ENCODE results near the gene TRIM71. TPM values are rescaled to one million over a fixed set of nuclear protein-coding genes. Genes with fewer than 3 reads are reported as not detected.
"Not testable (repeated sequence)": the region's sequence is repeated elsewhere in the genome, so short reads cannot be mapped to it uniquely, and the experiment has no call there.

The TRIM71 gene
- total RNA-seq, 2 donors from 2014 or later: 11.1 TPM; not detected in 1

DNA sequence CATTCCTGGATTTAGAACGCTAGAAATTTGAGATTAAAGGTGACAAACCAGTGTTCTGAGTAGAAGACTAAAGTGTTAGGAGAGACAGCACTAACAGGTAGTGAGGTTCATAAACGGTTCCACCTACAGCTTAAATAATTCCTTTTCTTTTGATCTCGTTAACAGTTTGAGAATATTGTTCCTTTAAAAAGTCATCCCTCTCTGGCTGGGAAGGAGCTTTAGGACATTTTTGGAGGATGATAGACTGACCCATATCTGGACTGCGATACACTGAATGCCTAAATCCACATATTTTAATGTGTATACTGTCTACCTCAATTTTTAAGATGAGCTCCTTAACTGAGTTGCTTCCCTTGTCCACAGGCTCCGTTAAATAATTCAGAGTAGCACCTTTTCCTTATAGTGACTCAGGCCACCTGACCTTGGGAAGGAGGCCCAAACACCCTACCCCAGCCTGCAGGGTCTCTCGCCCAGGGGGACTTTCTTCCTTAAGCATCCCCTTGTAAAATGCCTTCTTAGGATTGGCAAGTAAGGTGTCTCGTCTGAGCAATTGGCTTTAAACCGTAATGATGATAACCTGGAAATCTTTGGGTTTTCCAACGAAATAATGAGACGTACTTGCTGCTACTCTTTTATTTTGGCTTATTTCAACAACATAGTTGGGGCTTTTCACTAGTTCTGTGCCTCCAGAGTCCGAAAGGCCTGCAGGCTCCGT is 3.3 kb downstream of the TRIM71 start:
- peaks cover 6% of the 10 kb centered on the region for H3K4me1 ChIP-seq (replicated peaks)
- no peak for DNase-seq (ENCODE audit: low spot score)
- H3K4me3 ChIP-seq: no peak overlapping the region
- no peaks in the 10 kb centered on the region for H3K9me3 ChIP-seq
- H3K27me3 ChIP-seq (replicated peaks; ENCODE audit: insufficient read depth): peaks cover 20% of the 10 kb centered on the region
- TF ChIP-seq, protein P1, sequence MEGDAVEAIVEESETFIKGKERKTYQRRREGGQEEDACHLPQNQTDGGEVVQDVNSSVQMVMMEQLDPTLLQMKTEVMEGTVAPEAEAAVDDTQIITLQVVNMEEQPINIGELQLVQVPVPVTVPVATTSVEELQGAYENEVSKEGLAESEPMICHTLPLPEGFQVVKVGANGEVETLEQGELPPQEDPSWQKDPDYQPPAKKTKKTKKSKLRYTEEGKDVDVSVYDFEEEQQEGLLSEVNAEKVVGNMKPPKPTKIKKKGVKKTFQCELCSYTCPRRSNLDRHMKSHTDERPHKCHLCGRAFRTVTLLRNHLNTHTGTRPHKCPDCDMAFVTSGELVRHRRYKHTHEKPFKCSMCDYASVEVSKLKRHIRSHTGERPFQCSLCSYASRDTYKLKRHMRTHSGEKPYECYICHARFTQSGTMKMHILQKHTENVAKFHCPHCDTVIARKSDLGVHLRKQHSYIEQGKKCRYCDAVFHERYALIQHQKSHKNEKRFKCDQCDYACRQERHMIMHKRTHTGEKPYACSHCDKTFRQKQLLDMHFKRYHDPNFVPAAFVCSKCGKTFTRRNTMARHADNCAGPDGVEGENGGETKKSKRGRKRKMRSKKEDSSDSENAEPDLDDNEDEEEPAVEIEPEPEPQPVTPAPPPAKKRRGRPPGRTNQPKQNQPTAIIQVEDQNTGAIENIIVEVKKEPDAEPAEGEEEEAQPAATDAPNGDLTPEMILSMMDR (IDR thresholded peaks at IDR 0.05): no peak
- TF ChIP-seq POLR2AphosphoS5 (IDR thresholded peaks at IDR 0.05) (no peak), POLR2A (IDR thresholded peaks at IDR 0.05) (no peak)
- H3K27ac ChIP-seq: no peak overlapping the region
- 60% methylated on average over 12 of the region's 12 CpGs for WGBS
- intact Hi-C loops (cut with DNase I): no loop called here
- H3K36me3 ChIP-seq: no peaks in the 10 kb centered on the region

DNA sequence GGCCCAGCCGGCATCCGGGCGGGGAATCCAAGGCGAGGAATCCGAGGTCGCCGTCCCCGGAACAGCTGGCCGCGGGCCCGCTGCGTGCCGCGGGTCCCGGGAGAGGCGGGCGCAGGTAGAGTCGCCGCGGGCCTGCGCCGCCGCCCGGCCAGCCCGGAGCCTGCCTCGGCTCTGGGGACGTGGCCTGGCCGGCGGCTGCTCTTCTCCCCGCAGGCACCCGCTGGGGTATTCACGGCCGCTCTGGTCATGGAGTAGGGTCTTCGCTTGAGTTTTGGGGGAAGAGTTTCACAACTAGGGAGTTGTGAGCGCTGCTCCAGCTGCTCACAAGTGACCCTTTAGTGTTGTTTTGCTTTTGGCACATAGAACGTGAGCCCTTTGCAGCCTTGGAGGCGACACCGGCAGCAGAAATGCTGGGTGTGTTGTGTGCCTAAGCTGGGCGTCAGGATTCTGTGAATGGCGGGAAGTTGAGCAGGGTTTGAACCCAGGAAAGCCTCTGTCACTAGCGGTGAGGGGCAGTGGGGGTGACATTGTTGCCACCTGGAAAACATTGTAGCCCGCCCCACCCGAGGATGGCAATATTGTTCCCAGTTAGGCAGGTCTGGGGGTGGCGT is 4.0 kb downstream of the TRIM71 start:
- intact Hi-C loops (cut with DNase I): no loop called here
- peaks cover 20% of the 10 kb centered on the region for H3K27me3 ChIP-seq (replicated peaks; ENCODE audit: insufficient read depth)
- 20% methylated on average over 44 of the region's 44 CpGs for WGBS
- H3K36me3 ChIP-seq: no peaks in the 10 kb centered on the region
- no peak overlapping the region for H3K27ac ChIP-seq
- TF ChIP-seq POLR2A (IDR thresholded peaks at IDR 0.05) (no peak), POLR2AphosphoS5 (IDR thresholded peaks at IDR 0.05) (no peak)
- TF ChIP-seq, protein P1 (IDR thresholded peaks at IDR 0.05): no peak
- no peak overlapping the region for H3K4me3 ChIP-seq
- no peaks in the 10 kb centered on the region for H3K9me3 ChIP-seq
- no peak for DNase-seq (ENCODE audit: low spot score)
- peaks cover 6% of the 10 kb centered on the region for H3K4me1 ChIP-seq (replicated peaks)

DNA sequence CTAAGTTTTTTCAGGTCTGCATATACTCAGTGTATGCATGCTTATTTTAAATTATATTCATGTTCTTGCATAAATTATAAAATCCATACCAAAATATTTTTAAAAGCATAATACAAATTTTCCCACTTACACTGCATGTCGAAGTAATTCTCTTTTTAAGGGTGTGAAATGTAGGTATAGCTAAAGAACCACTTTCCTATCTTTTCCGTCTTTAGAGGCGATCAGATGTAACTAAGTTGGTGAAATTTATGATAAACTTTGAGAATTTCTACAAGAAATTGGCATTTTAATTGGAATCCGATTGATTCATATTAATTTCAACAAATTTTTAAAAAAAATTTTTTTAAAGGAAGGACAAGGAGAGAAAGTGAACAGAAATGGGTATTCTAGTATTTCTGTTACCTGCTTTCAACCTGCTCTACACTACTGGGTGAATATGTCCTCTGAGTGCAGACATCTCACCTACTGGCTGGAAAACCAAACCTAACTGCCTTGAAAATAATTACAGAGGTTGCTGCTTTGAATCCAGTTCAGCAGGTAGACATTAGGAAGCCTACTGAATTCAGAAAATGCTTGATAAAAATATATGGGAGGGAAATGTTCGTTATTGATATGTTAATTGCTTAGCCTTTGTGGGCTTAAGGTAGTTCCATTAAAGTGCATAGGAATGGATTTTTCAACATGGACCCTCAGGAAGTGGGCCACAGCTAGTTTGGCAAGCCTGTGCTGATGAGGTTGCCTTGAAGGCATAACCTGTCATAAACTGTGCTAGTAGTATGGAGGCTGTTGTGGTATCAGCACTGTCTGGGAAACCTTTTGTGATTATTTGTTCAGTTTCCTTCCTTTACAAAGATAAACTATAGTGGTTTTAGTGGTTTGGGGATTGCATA is 5.1 kb downstream of the TRIM71 start:
- Histone ChIP-seq H3K9me3 (no peaks in the 10 kb centered on the region), H3K36me3 (no peaks in the 10 kb centered on the region), H3K27me3 (replicated peaks; ENCODE audit: insufficient read depth) (peaks cover 12% of the 10 kb centered on the region), H3K4me3 (no peak overlapping the region), H3K4me1 (replicated peaks) (no peaks in the 10 kb centered on the region), H3K27ac (no peak overlapping the region)
- 93% methylated on average over 5 of the region's 5 CpGs for WGBS
- intact Hi-C loops (cut with DNase I): no loop called here
- no peak for DNase-seq (ENCODE audit: low spot score)
- TF ChIP-seq POLR2AphosphoS5 (IDR thresholded peaks at IDR 0.05) (no peak), POLR2A (IDR thresholded peaks at IDR 0.05) (no peak)
- TF ChIP-seq, protein P1 (IDR thresholded peaks at IDR 0.05): no peak

DNA sequence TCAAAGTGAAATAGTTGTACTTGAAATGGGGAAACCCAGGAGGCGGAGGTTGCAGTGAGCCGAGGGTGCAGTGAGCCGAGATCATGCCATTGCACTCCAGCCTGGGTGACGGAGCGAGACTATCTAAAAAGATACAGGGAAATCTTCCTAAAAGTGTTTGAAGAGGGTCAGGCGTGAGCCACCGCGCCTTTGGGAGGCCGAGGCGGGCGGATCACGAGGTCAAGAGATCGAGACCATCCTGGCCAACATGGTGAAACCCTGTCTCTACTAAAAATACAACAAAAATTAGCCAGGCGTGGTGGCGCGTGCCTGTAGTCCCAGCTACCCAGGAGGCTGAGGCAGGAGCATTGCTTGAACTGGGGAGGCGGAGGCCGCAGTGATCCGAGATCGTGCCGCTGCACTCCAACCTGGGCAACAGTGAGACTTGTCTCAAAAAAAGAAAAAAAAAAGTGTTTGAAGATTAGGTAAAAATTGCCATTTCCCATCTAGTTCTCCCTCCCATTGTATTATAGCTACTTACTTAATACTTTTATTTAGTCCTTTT is 5.9 kb downstream of the TRIM71 start:
- H3K36me3 ChIP-seq; H3K4me1 ChIP-seq (replicated peaks); H3K27ac ChIP-seq; DNase-seq (ENCODE audit: low spot score); H3K4me3 ChIP-seq; intact Hi-C loops (cut with DNase I); H3K27me3 ChIP-seq (replicated peaks; ENCODE audit: insufficient read depth); H3K9me3 ChIP-seq: not testable (repeated sequence)
- WGBS: 95% methylated on average over 21 of the region's 21 CpGs

All from prostate gland (tissue), 2 donors.